ENCODE results near the gene SLCO4A1.

The SLCO4A1 gene, protein sequence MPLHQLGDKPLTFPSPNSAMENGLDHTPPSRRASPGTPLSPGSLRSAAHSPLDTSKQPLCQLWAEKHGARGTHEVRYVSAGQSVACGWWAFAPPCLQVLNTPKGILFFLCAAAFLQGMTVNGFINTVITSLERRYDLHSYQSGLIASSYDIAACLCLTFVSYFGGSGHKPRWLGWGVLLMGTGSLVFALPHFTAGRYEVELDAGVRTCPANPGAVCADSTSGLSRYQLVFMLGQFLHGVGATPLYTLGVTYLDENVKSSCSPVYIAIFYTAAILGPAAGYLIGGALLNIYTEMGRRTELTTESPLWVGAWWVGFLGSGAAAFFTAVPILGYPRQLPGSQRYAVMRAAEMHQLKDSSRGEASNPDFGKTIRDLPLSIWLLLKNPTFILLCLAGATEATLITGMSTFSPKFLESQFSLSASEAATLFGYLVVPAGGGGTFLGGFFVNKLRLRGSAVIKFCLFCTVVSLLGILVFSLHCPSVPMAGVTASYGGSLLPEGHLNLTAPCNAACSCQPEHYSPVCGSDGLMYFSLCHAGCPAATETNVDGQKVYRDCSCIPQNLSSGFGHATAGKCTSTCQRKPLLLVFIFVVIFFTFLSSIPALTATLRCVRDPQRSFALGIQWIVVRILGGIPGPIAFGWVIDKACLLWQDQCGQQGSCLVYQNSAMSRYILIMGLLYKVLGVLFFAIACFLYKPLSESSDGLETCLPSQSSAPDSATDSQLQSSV

DNA sequence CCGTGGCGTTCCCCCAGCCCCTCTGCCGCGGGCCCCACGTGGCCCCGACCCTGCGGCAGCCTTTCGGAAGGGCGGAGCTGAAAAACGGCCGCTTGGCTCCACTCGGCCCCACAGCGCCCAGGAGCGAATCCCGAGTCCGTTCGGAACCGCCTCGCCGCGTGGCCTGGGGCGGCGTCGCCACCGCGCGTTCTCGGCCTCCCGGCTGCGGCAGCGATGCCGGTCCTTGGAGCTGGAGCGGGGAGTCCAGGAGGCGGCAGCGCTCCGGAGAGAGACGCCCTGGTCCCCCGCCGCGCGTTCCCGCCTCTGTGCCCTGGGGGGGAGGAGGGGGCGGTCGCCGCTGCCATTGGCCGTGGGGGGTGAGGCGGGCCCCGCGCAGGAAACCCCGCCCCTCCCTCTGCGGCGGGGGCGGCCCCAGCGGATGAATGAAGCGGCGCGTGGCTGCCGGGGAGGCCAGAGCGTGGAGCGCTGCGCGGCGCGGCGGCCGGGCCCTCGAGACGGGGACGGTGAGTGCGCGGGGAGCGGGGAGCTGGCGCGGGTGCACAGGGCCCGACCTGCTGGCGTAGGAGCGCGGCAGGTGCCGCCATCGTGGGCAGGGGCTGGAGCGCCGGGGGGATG lies at the start of gene SLCO4A1:
Gene SLCO4A1 (plus strand): TSS at position 453 of the 615 bp plus-strand sequence. CDS start 13,952 bp downstream, outside the sequence.
- H3K9me3 ChIP-seq (ENCODE audit: control insufficient read depth, insufficient read depth, low read length) = no peaks in the 10 kb centered on the region
- peaks cover 46% of the 10 kb centered on the region for H3K36me3 ChIP-seq (ENCODE audit: control insufficient read depth, low read length)
- no peaks in the 10 kb centered on the region for H3K27me3 ChIP-seq (ENCODE audit: control insufficient read depth, low read length)
- H3K79me2 ChIP-seq (ENCODE audit: control insufficient read depth, low read length) = peaks cover 54% of the 10 kb centered on the region
- H3K4me1 ChIP-seq (ENCODE audit: control insufficient read depth, low read length) = peaks cover 55% of the 10 kb centered on the region
- no peaks in the 10 kb centered on the region for H3K9me2 ChIP-seq (replicated peaks; ENCODE audit: control insufficient read depth, low read length)
- H3K4me3 ChIP-seq (ENCODE audit: low read length) = peak within 1 kb of the TSS; percentile 98
- H3K4me2 ChIP-seq (ENCODE audit: low read length) = peak within 1 kb of the TSS; percentile 98
- TF ChIP-seq, protein P1, sequence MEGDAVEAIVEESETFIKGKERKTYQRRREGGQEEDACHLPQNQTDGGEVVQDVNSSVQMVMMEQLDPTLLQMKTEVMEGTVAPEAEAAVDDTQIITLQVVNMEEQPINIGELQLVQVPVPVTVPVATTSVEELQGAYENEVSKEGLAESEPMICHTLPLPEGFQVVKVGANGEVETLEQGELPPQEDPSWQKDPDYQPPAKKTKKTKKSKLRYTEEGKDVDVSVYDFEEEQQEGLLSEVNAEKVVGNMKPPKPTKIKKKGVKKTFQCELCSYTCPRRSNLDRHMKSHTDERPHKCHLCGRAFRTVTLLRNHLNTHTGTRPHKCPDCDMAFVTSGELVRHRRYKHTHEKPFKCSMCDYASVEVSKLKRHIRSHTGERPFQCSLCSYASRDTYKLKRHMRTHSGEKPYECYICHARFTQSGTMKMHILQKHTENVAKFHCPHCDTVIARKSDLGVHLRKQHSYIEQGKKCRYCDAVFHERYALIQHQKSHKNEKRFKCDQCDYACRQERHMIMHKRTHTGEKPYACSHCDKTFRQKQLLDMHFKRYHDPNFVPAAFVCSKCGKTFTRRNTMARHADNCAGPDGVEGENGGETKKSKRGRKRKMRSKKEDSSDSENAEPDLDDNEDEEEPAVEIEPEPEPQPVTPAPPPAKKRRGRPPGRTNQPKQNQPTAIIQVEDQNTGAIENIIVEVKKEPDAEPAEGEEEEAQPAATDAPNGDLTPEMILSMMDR (IDR thresholded peaks at IDR 0.05; ENCODE audit: low read depth, low read length, poor library complexity, severe bottlenecking) = no peak
- TF ChIP-seq EZH2phosphoT487 (IDR thresholded peaks at IDR 0.05; ENCODE audit: borderline replicate concordance, low read length) = no peak
- H3K27ac ChIP-seq (ENCODE audit: low read depth, low read length) = peak within 1 kb of the TSS; percentile 68
- H3F3A ChIP-seq (ENCODE audit: control insufficient read depth, insufficient read depth) = peaks cover 5% of the 10 kb centered on the region
- peaks cover 29% of the 10 kb centered on the region for H4K20me1 ChIP-seq (ENCODE audit: control insufficient read depth, insufficient read depth, low read depth, low read length)

DNA sequence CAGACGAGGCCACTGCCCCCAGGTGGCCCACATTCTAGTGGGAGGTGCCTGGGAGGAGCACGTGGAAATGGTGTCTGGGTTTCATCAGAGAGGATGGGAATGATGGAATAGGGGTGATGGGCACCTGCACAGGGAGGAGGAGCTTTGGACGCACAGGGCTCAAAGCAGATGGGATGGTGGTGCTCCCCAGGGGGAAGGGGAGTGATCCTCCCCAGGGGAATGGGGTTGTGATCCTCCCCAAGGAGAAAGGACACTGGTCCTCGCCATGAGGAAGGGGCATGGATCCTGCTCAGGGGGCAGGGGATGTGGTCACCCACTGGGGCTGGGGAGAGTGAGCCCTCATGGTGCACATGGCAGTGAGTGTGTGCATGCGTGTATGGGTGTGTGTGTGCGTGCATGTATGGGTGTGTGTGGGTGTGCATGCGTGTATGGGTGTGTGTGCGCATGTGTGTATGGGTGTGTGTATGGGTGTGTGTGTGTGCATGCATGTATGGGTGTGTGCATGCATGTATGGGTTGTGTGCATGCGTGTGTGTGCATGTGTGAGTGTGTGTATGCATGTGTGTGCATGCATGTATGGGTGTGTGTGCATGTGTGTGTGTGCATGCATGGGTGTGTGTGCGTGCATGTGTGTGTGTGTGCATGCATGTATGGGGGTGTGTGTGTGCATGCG lies 49.7 kb upstream of the SLCO4A1 start:
- Histone ChIP-seq H3K9me3 (ENCODE audit: control insufficient read depth, insufficient read depth, low read length) (no peaks in the 10 kb centered on the region), H3K27me3 (ENCODE audit: control insufficient read depth, low read length) (peaks cover 29% of the 10 kb centered on the region), H4K20me1 (ENCODE audit: control insufficient read depth, insufficient read depth, low read depth, low read length) (no peaks in the 10 kb centered on the region), H3K79me2 (ENCODE audit: control insufficient read depth, low read length) (no peaks in the 10 kb centered on the region), H3K4me3 (ENCODE audit: low read length) (no peak overlapping the region), H3K4me2 (ENCODE audit: low read length) (no peak overlapping the region), H3K27ac (ENCODE audit: low read depth, low read length) (no peak overlapping the region), H3F3A (ENCODE audit: control insufficient read depth, insufficient read depth) (no peaks in the 10 kb centered on the region), H3K9me2 (replicated peaks; ENCODE audit: control insufficient read depth, low read length) (no peaks in the 10 kb centered on the region), H3K4me1 (ENCODE audit: control insufficient read depth, low read length) (no peaks in the 10 kb centered on the region), H3K36me3 (ENCODE audit: control insufficient read depth, low read length) (no peaks in the 10 kb centered on the region)
- TF ChIP-seq, protein P1 (IDR thresholded peaks at IDR 0.05; ENCODE audit: low read depth, low read length, poor library complexity, severe bottlenecking) = no peak
- TF ChIP-seq EZH2phosphoT487 (IDR thresholded peaks at IDR 0.05; ENCODE audit: borderline replicate concordance, low read length) = no peak

DNA sequence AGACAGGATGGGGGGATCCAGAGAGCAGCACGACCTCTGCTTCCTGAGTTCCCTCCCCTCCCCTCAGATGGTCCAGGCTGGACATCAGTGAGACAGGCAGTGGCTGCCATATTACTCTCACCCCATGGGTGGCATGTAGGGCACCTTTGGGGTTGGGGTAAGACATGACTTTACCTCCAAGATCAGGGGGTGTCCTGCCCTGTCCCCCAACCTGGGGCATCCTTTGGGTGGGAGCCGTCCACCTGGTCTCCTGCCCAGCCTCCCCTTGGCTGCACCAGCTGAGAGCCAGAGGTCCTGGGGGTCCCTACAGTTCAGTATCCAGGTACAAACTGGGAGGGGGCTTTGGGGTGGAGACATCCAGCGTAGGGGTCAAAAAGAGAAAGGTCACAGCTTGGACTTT lies 48.7 kb upstream of the SLCO4A1 start:
- no peaks in the 10 kb centered on the region for H3K9me2 ChIP-seq (replicated peaks; ENCODE audit: control insufficient read depth, low read length)
- H3K4me3 ChIP-seq (ENCODE audit: low read length) = no peak overlapping the region

More for the DNA sequence above, 48.7 kb upstream of the SLCO4A1 start:
- peaks cover 1% of the 10 kb centered on the region for H3K4me1 ChIP-seq (ENCODE audit: control insufficient read depth, low read length)
- H3K9me3 ChIP-seq (ENCODE audit: control insufficient read depth, insufficient read depth, low read length) = no peaks in the 10 kb centered on the region
- no peaks in the 10 kb centered on the region for H3K79me2 ChIP-seq (ENCODE audit: control insufficient read depth, low read length)
- no peak overlapping the region for H3K4me2 ChIP-seq (ENCODE audit: low read length)
- no peaks in the 10 kb centered on the region for H4K20me1 ChIP-seq (ENCODE audit: control insufficient read depth, insufficient read depth, low read depth, low read length)
- H3K27ac ChIP-seq (ENCODE audit: low read depth, low read length) = no peak overlapping the region
- TF ChIP-seq, protein P1 (IDR thresholded peaks at IDR 0.05; ENCODE audit: low read depth, low read length, poor library complexity, severe bottlenecking) = no peak
- TF ChIP-seq EZH2phosphoT487 (IDR thresholded peaks at IDR 0.05; ENCODE audit: borderline replicate concordance, low read length) = no peak
- no peaks in the 10 kb centered on the region for H3F3A ChIP-seq (ENCODE audit: control insufficient read depth, insufficient read depth)
- peaks cover 22% of the 10 kb centered on the region for H3K27me3 ChIP-seq (ENCODE audit: control insufficient read depth, low read length)
- H3K36me3 ChIP-seq (ENCODE audit: control insufficient read depth, low read length) = no peaks in the 10 kb centered on the region

All from DOHH2 (cell line).